Neural cell (in vitro differentiated cells): ENCODE measurements around the gene P2RX6. TPM values are rescaled to one million over a fixed set of nuclear protein-coding genes. Genes with fewer than 3 reads are reported as not detected.

ENCODE experiments used
- H2AFZ ChIP-seq: fragments of 200-600, 300-800 bp; sonication (generic), shearing (Covaris generic); 2 replicates; pipeline ENCODE4 v1.6.0; 2014; ENCODE audit warnings: low read depth, mild to moderate bottlenecking, antibody characterized with exemption, low read length, moderate library complexity
- H3F3A ChIP-seq: fragments of 200-600 bp; shearing (Covaris generic); 2 replicates; pipeline ENCODE4 v1.6.1; 2016; ENCODE audit warnings: mild to moderate bottlenecking, moderate library complexity, mixed read lengths, antibody characterized with exemption, low read length; ENCODE audit not compliant: insufficient read depth, poor library complexity, severe bottlenecking
- H3K27ac ChIP-seq: fragments of 200-600, 300-800 bp; sonication (generic), shearing (Covaris generic); 2 replicates; pipeline ENCODE4 v1.5.1; 2014; ENCODE audit warnings: mild to moderate bottlenecking, low read length, moderate library complexity
- H3K27me3 ChIP-seq: fragments of 300-800, 200-600 bp; sonication (generic), shearing (Covaris generic); 2 replicates; pipeline ENCODE4 v1.6.0; 2014; ENCODE audit warnings: mild to moderate bottlenecking, low read depth, low read length, moderate library complexity; ENCODE audit not compliant: insufficient read depth
- H3K36me3 ChIP-seq: fragments of 300-800, 200-600 bp; sonication (generic), shearing (Covaris generic); 2 replicates; pipeline ENCODE4 v1.5.1; 2014; ENCODE audit warnings: mild to moderate bottlenecking, antibody characterized with exemption, low read length, moderate library complexity; ENCODE audit not compliant: insufficient read depth
- H3K4me2 ChIP-seq: fragments of 300-800, 200-600 bp; sonication (generic), shearing (Covaris generic); 2 replicates; pipeline ENCODE4 v1.6.0; 2014; ENCODE audit warnings: mild to moderate bottlenecking, low read length
- H3K4me3 ChIP-seq: fragments of 300-800, 200-600 bp; sonication (generic), shearing (Covaris generic); 2 replicates; pipeline ENCODE4 v1.5.1; 2014; ENCODE audit warnings: mild to moderate bottlenecking, low read length, moderate library complexity
- H3K79me2 ChIP-seq: fragments of 200-600 bp; shearing (Covaris generic); replicated peaks from 2 replicates; pipeline ENCODE4 v1.6.0; 2014; ENCODE audit warnings: mild to moderate bottlenecking, low read length, moderate library complexity; ENCODE audit not compliant: insufficient read depth
- H3K9ac ChIP-seq: fragments of 300-800, 200-600 bp; sonication (generic), shearing (Covaris generic); 2 replicates; pipeline ENCODE4 v1.6.1; 2016; ENCODE audit warnings: mild to moderate bottlenecking, low read length, mixed read lengths
- H3K9me2 ChIP-seq: fragments of 200-600 bp; shearing (Covaris generic); 2 replicates; pipeline ENCODE4 v1.6.1; 2016; ENCODE audit warnings: mild to moderate bottlenecking, low read length, mixed read lengths; ENCODE audit not compliant: insufficient read depth
- H3K9me3 ChIP-seq: fragments of 200-600, 300-800 bp; sonication (generic), shearing (Covaris generic); 2 replicates; pipeline ENCODE4 v1.6.1; 2016; ENCODE audit warnings: mild to moderate bottlenecking, mixed run types, low read length, moderate library complexity, mixed read lengths
- H4K20me1 ChIP-seq: fragments of 200-600 bp; shearing (Covaris generic); 2 replicates; pipeline ENCODE4 v1.6.1; 2016; ENCODE audit warnings: mild to moderate bottlenecking, mixed run types; ENCODE audit not compliant: insufficient read depth
- CTCF ChIP-seq: fragments of 450-650 bp; IDR thresholded peaks from 2 replicates; pipeline ENCODE4 v1.5.1; 2014; ENCODE audit warnings: antibody characterized with exemption, mild to moderate bottlenecking, moderate library complexity; ENCODE audit not compliant: poor library complexity, severe bottlenecking
- EP300 ChIP-seq: fragments of 450-650 bp; conservative IDR thresholded peaks from 2 replicates; pipeline ENCODE4 v1.6.1; 2014; ENCODE audit warnings: antibody characterized with exemption, mild to moderate bottlenecking, moderate library complexity; ENCODE audit not compliant: poor library complexity, severe bottlenecking
- EZH2 ChIP-seq: fragments of 200-600, 300-800 bp; shearing (Covaris generic), sonication (generic); IDR thresholded peaks from 2 replicates; pipeline ENCODE4 v1.6.1; 2014; ENCODE audit warnings: antibody characterized with exemption, low read length, borderline replicate concordance, mild to moderate bottlenecking; ENCODE audit not compliant: insufficient read depth, poor library complexity, severe bottlenecking
- MXI1 ChIP-seq: fragments of 450-650 bp; conservative IDR thresholded peaks from 2 replicates; pipeline ENCODE4 v1.6.1; 2014; ENCODE audit warnings: antibody characterized with exemption, mild to moderate bottlenecking; ENCODE audit not compliant: poor library complexity, severe bottlenecking
- POLR2AphosphoS5 ChIP-seq: IDR thresholded peaks from 2 replicates; pipeline ENCODE4 v1.6.1; 2012
- RAD21 ChIP-seq: fragments of 450-650 bp; conservative IDR thresholded peaks from 2 replicates; pipeline ENCODE4 v1.6.1; 2014; ENCODE audit warnings: antibody characterized with exemption, mild to moderate bottlenecking, moderate library complexity
- REST ChIP-seq: IDR thresholded peaks from 2 replicates; pipeline ENCODE4 v1.6.1; 2012; ENCODE audit warnings: borderline replicate concordance
- SMC3 ChIP-seq: fragments of 450-650 bp; conservative IDR thresholded peaks from 2 replicates; pipeline ENCODE4 v1.6.1; 2014; ENCODE audit warnings: antibody characterized with exemption, mild to moderate bottlenecking, moderate library complexity; ENCODE audit not compliant: poor library complexity
- TAF1 ChIP-seq: IDR thresholded peaks from 2 replicates; pipeline ENCODE4 v1.6.1; 2012; ENCODE audit warnings: low read depth
- polyA plus RNA-seq: library from polyadenylated mRNA; depleted of rRNA; stranded (reverse); fragments of >200 nt; gene quantifications from 2 replicates; pipeline ENCODE4 v1.2.3, GENCODE V29; 2014

The P2RX6 gene
- polyA plus RNA-seq, 1 donor from 2014 or later, result 0.17 TPM

GRCh38 chr22:20994128-20994901, 20.6 kb upstream of the P2RX6 start:
- Histone ChIP-seq H2AFZ (no peak overlapping the region), H3K4me3 (no peak overlapping the region), H3K79me2 (no peaks in the 10 kb centered on the region), H3K9me3 (no peaks in the 10 kb centered on the region), H4K20me1 (no peaks in the 10 kb centered on the region), H3K9me2 (no peaks in the 10 kb centered on the region), H3K27me3 (no peaks in the 10 kb centered on the region), H3K27ac (no peak overlapping the region), H3K36me3 (no peaks in the 10 kb centered on the region), H3F3A (no peaks in the 10 kb centered on the region), H3K4me2 (no peak overlapping the region), H3K9ac (no peak overlapping the region)
- TF ChIP-seq CTCF (no peak), REST (no peak), MXI1 (no peak), EP300 (no peak), POLR2AphosphoS5 (no peak), SMC3 (no peak), RAD21 (no peak)

- no peaks in the 10 kb centered on the region for H3K9me3 ChIP-seq
- H3F3A ChIP-seq, result no peaks in the 10 kb centered on the region
- no peaks in the 10 kb centered on the region for H3K9me2 ChIP-seq
- no peak for TF ChIP-seq EP300
- no peak for TF ChIP-seq SMC3
- TF ChIP-seq RAD21, result no peak
- no peak for TF ChIP-seq POLR2AphosphoS5
- TF ChIP-seq CTCF, result no peak
- TF ChIP-seq REST, result no peak
- no peak for TF ChIP-seq MXI1
- TF ChIP-seq EZH2, result no peak
- no peak for TF ChIP-seq TAF1
- no peak overlapping the region for H2AFZ ChIP-seq
- no peaks in the 10 kb centered on the region for H3K27me3 ChIP-seq
- H3K4me2 ChIP-seq, result no peak overlapping the region
- H3K9ac ChIP-seq, result no peak overlapping the region
- H4K20me1 ChIP-seq, result no peaks in the 10 kb centered on the region
- H3K4me3 ChIP-seq, result no peak overlapping the region
- no peak overlapping the region for H3K27ac ChIP-seq
- H3K36me3 ChIP-seq, result no peaks in the 10 kb centered on the region
- H3K79me2 ChIP-seq, result no peaks in the 10 kb centered on the region
Measured at GRCh38 chr22:20994902-20995241, 20.1 kb upstream of the P2RX6 start.
